Glutamatergic neuron (in vitro differentiated cells): ENCODE data around the gene UBR4. TPM values are rescaled to one million over a fixed set of nuclear protein-coding genes. Genes with fewer than 3 reads are reported as not detected.

ENCODE experiments used
- DNase-seq: peaks from one replicate; pipeline ENCODE4 v3.0.0; 2022
- H3K27ac Mint-ChIP-seq: one replicate; pipeline ENCODE4 v1.8.0; 2020; ENCODE audit warnings: mild to moderate bottlenecking, mixed read lengths, inconsistent platforms; ENCODE audit not compliant: unreplicated experiment
- H3K27me3 Mint-ChIP-seq: one replicate; pipeline ENCODE4 v1.8.0; 2020; ENCODE audit warnings: mild to moderate bottlenecking, moderate library complexity, mixed read lengths, inconsistent platforms; ENCODE audit not compliant: unreplicated experiment
- H3K36me3 Mint-ChIP-seq: one replicate; pipeline ENCODE4 v1.8.0; 2020; ENCODE audit warnings: mild to moderate bottlenecking, mixed read lengths, inconsistent platforms; ENCODE audit not compliant: unreplicated experiment
- H3K4me1 Mint-ChIP-seq: one replicate; pipeline ENCODE4 v1.8.0; 2020; ENCODE audit warnings: mild to moderate bottlenecking, low read depth, mixed read lengths, inconsistent platforms; ENCODE audit not compliant: unreplicated experiment
- H3K4me3 Mint-ChIP-seq: one replicate; pipeline ENCODE4 v1.8.0; 2020; ENCODE audit warnings: mild to moderate bottlenecking, mixed read lengths, inconsistent platforms; ENCODE audit not compliant: unreplicated experiment
- H3K9me3 Mint-ChIP-seq: one replicate; pipeline ENCODE4 v1.8.0; 2020; ENCODE audit warnings: mild to moderate bottlenecking, moderate library complexity, mixed read lengths, inconsistent platforms; ENCODE audit not compliant: unreplicated experiment
- total RNA-seq: library from RNA; stranded (reverse); fragmentation: NEBNext Ultra II Directional; extraction: Animal tissue kit (Norgen Biotek cat#: 25700); gene quantifications from one replicate; pipeline ENCODE4 v1.2.1, GENCODE V29; 2021; ENCODE audit not compliant: unreplicated experiment
- TF ChIP-seq, protein P1 (sequence below): fragments of 200-600 bp; sonication (generic); IDR thresholded peaks from one replicate; pipeline ENCODE4 v1.5.0; 2021; ENCODE audit not compliant: partially characterized antibody, unreplicated experiment

Gene UBR4
- total RNA-seq, 1 donor from 2014 or later = 176 TPM

GRCh38 chr1:19066248-19066873 lies 143.7 kb downstream of the UBR4 start:
- Mint-ChIP-seq H3K4me1 (peaks cover 2% of the 10 kb centered on the region), H3K9me3 (peaks cover under 1% of the 10 kb centered on the region), H3K36me3 (peaks cover 2% of the 10 kb centered on the region), H3K27me3 (peaks cover 2% of the 10 kb centered on the region), H3K4me3 (no peak overlapping the region), H3K27ac (no peak overlapping the region)
- TF ChIP-seq, protein P1, sequence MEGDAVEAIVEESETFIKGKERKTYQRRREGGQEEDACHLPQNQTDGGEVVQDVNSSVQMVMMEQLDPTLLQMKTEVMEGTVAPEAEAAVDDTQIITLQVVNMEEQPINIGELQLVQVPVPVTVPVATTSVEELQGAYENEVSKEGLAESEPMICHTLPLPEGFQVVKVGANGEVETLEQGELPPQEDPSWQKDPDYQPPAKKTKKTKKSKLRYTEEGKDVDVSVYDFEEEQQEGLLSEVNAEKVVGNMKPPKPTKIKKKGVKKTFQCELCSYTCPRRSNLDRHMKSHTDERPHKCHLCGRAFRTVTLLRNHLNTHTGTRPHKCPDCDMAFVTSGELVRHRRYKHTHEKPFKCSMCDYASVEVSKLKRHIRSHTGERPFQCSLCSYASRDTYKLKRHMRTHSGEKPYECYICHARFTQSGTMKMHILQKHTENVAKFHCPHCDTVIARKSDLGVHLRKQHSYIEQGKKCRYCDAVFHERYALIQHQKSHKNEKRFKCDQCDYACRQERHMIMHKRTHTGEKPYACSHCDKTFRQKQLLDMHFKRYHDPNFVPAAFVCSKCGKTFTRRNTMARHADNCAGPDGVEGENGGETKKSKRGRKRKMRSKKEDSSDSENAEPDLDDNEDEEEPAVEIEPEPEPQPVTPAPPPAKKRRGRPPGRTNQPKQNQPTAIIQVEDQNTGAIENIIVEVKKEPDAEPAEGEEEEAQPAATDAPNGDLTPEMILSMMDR = no peak
- no peak for DNase-seq

- Mint-ChIP-seq H3K27me3 (peaks cover 5% of the 10 kb centered on the region), H3K36me3 (peaks cover 6% of the 10 kb centered on the region), H3K4me1 (peaks cover 4% of the 10 kb centered on the region), H3K9me3 (peaks cover 3% of the 10 kb centered on the region), H3K4me3 (no peak overlapping the region), H3K27ac (no peak overlapping the region)
- TF ChIP-seq, protein P1 = no peak
- no peak for DNase-seq
These were observed 144.4 kb downstream of the UBR4 start for GRCh38 chr1:19065526-19066247.

GRCh38 chr1:19064906-19065450 lies 145.1 kb downstream of the UBR4 start:
- H3K36me3 Mint-ChIP-seq = peaks cover 6% of the 10 kb centered on the region
- TF ChIP-seq, protein P1 = no peak
- no peak overlapping the region for H3K27ac Mint-ChIP-seq
- no peak overlapping the region for H3K4me3 Mint-ChIP-seq
- DNase-seq = no peak
- peaks cover 3% of the 10 kb centered on the region for H3K9me3 Mint-ChIP-seq
- H3K27me3 Mint-ChIP-seq = peaks cover 4% of the 10 kb centered on the region
- peaks cover 4% of the 10 kb centered on the region for H3K4me1 Mint-ChIP-seq

GRCh38 chr1:19063122-19063521 lies 146.9 kb downstream of the UBR4 start:
- Mint-ChIP-seq H3K27ac (no peak overlapping the region), H3K27me3 (peaks cover 10% of the 10 kb centered on the region), H3K4me1 (peaks cover 3% of the 10 kb centered on the region), H3K9me3 (peaks cover 3% of the 10 kb centered on the region), H3K4me3 (no peak overlapping the region), H3K36me3 (peaks cover 6% of the 10 kb centered on the region)
- no peak for DNase-seq
- TF ChIP-seq, protein P1 = no peak
